OCI-LY7 (cell line): ENCODE results near the gene PCDHA4. TPM values are rescaled to one million over a fixed set of nuclear protein-coding genes. Genes with fewer than 3 reads are reported as not detected.

Source experiments
- BruUV-seq: library from RNA; stranded (reverse); fragments of 400-500 nt; replicated peaks from 2 replicates; lab custom pipeline; 2021; lab: Mats Ljungman, UMichigan
- CTCF ChIA-PET: fragments of 300-600 bp; sonication (Branson Sonifier 250); formaldehyde crosslinking; loops from one replicate; lab custom pipeline; 2022; ENCODE audit warnings: antibody characterized with exemption; ENCODE audit not compliant: unreplicated experiment; lab: Charles Lee
- POLR2A ChIA-PET: fragments of 300-600 bp; sonication (Branson Sonifier 250); formaldehyde crosslinking; loops from one replicate; lab custom pipeline; 2022; ENCODE audit warnings: antibody characterized with exemption; lab: Charles Lee
- DNase-seq: peaks from one replicate; pipeline ENCODE4 v3.0.0-alpha.2; 2015; ENCODE audit warnings: low spot score
- H2AFZ ChIP-seq: fragments of 200-600 bp; sonication (generic), shearing (Covaris generic); 2 replicates; pipeline ENCODE4 v1.6.1; 2014; ENCODE audit warnings: mild to moderate bottlenecking, antibody characterized with exemption, low read length, moderate library complexity
- H3K27ac ChIP-seq: fragments of 200-600 bp; sonication (generic); 2 replicates; pipeline ENCODE4 v1.5.1; 2014; ENCODE audit warnings: mixed run types, low read depth, mild to moderate bottlenecking, moderate library complexity, low read length, inconsistent platforms; ENCODE audit not compliant: poor library complexity, severe bottlenecking
- H3K36me3 ChIP-seq: fragments of 200-600 bp; sonication (generic); 2 replicates; pipeline ENCODE4 v1.6.1; 2014; ENCODE audit warnings: mild to moderate bottlenecking, antibody characterized with exemption, low read length, moderate library complexity, mixed read lengths; ENCODE audit not compliant: insufficient read depth
- H3K4me1 ChIP-seq: fragments of 200-600 bp; sonication (generic); 2 replicates; pipeline ENCODE4 v1.5.1; 2014; ENCODE audit warnings: mild to moderate bottlenecking, low read length; ENCODE audit not compliant: insufficient read depth, poor library complexity, severe bottlenecking
- H3K4me2 ChIP-seq: fragments of 200-600 bp; sonication (generic); 2 replicates; pipeline ENCODE4 v1.6.1; 2014; ENCODE audit warnings: mild to moderate bottlenecking, low read length
- H3K4me3 ChIP-seq: fragments of 200-600 bp; sonication (generic); 2 replicates; pipeline ENCODE4 v1.5.1; 2014; ENCODE audit warnings: mild to moderate bottlenecking, low read depth, low read length; ENCODE audit not compliant: poor library complexity, severe bottlenecking
- H3K79me2 ChIP-seq: fragments of 200-600 bp; sonication (generic); 2 replicates; pipeline ENCODE4 v1.6.1; 2016; ENCODE audit warnings: low read depth, mild to moderate bottlenecking, low read length, moderate library complexity, mixed read lengths; ENCODE audit not compliant: insufficient read depth
- H3K9me2 ChIP-seq: fragments of 200-600 bp; sonication (generic); 2 replicates; pipeline ENCODE4 v1.6.1; 2016; ENCODE audit warnings: mild to moderate bottlenecking, low read length, mixed read lengths; ENCODE audit not compliant: insufficient read depth
- H3K9me3 ChIP-seq: fragments of 200-600 bp; sonication (generic); 2 replicates; pipeline ENCODE4 v1.6.1; 2014; ENCODE audit warnings: mild to moderate bottlenecking, mixed run types, low read length, mixed read lengths
- H4K20me1 ChIP-seq: fragments of 200-600 bp; sonication (generic); 2 replicates; pipeline ENCODE4 v1.6.1; 2014; ENCODE audit warnings: mild to moderate bottlenecking, antibody characterized with exemption, low read length, moderate library complexity, mixed read lengths; ENCODE audit not compliant: insufficient read depth
- EZH2phosphoT487 ChIP-seq: fragments of 200-600 bp; sonication (generic); IDR thresholded peaks from 2 replicates; pipeline ENCODE4 v1.6.1; 2018; ENCODE audit warnings: low read depth, borderline replicate concordance, mild to moderate bottlenecking, mixed run types, antibody characterized with exemption, low read length, moderate library complexity, mixed read lengths
- intact Hi-C: fragments of 100-400 bp; cut with micrococcal nuclease; formaldehyde crosslinking; loops from one replicate; pipeline ENCODE4 v1.10.0; 2022; ENCODE audit not compliant: unreplicated experiment
- total RNA-seq, 2 experiments: library from RNA; depleted of rRNA in 1 of 2; stranded (reverse); fragments of >200 nt in 1 of 2; shearing (Covaris generic) in 1 of 2; gene quantifications; 2 replicates each; pipeline ENCODE4 v1.2.3, GENCODE V29; 2014 to 2022
- TF ChIP-seq, protein P1 (sequence below): fragments of 200-600 bp; sonication (generic); conservative IDR thresholded peaks from 2 replicates; pipeline ENCODE4 v1.5.1; 2014; ENCODE audit warnings: mild to moderate bottlenecking, antibody characterized with exemption, low read length, moderate library complexity, mixed read lengths

Gene PCDHA4
- total RNA-seq, 2 experiments from 2014 or later: not detected

GRCh38 chr5:140857177-140857986 lies 50.5 kb downstream of the PCDHA4 start:
- Histone ChIP-seq H3K27ac (no peak overlapping the region), H3K9me2 (no peaks in the 10 kb centered on the region), H3K9me3 (no peaks in the 10 kb centered on the region), H4K20me1 (no peaks in the 10 kb centered on the region), H3K4me3 (no peak overlapping the region), H3K4me2 (no peak overlapping the region), H3K4me1 (no peaks in the 10 kb centered on the region), H2AFZ (no peak overlapping the region), H3K79me2 (no peaks in the 10 kb centered on the region), H3K36me3 (no peaks in the 10 kb centered on the region)
- ChIA-PET POLR2A (no interaction called here), CTCF (no interaction called here)
- TF ChIP-seq, protein P1, sequence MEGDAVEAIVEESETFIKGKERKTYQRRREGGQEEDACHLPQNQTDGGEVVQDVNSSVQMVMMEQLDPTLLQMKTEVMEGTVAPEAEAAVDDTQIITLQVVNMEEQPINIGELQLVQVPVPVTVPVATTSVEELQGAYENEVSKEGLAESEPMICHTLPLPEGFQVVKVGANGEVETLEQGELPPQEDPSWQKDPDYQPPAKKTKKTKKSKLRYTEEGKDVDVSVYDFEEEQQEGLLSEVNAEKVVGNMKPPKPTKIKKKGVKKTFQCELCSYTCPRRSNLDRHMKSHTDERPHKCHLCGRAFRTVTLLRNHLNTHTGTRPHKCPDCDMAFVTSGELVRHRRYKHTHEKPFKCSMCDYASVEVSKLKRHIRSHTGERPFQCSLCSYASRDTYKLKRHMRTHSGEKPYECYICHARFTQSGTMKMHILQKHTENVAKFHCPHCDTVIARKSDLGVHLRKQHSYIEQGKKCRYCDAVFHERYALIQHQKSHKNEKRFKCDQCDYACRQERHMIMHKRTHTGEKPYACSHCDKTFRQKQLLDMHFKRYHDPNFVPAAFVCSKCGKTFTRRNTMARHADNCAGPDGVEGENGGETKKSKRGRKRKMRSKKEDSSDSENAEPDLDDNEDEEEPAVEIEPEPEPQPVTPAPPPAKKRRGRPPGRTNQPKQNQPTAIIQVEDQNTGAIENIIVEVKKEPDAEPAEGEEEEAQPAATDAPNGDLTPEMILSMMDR: no peak
- TF ChIP-seq EZH2phosphoT487: no peak
- intact Hi-C loops: no loop called here
- no peak for DNase-seq
- BruUV-seq: no TSS peak

DNA sequence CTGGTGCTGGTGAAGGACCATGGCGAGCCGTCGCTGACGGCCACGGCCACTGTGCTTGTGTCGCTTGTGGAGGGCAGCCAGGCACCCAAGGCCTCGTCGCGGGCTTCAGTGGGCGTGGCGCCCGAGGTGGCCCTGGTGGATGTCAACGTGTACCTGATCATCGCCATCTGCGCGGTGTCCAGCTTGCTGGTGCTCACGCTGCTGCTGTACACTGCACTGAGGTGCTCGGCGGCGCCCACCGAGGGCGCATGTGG lies 51.0 kb downstream of the PCDHA4 start:
- CTCF ChIA-PET: no interaction called here
- no peaks in the 10 kb centered on the region for H4K20me1 ChIP-seq
- no peaks in the 10 kb centered on the region for H3K36me3 ChIP-seq
- no peaks in the 10 kb centered on the region for H3K79me2 ChIP-seq
- BruUV-seq: no TSS peak
- H2AFZ ChIP-seq: no peak overlapping the region
- no peaks in the 10 kb centered on the region for H3K9me3 ChIP-seq
- DNase-seq: no peak
- no peak overlapping the region for H3K4me2 ChIP-seq
- intact Hi-C loops: no loop called here
- no peaks in the 10 kb centered on the region for H3K4me1 ChIP-seq
- POLR2A ChIA-PET: no interaction called here
- no peak overlapping the region for H3K27ac ChIP-seq
- TF ChIP-seq EZH2phosphoT487: no peak
- TF ChIP-seq, protein P1: no peak
- no peak overlapping the region for H3K4me3 ChIP-seq
- no peaks in the 10 kb centered on the region for H3K9me2 ChIP-seq
